ENCODE measurements around the gene DLX6.

DNA sequence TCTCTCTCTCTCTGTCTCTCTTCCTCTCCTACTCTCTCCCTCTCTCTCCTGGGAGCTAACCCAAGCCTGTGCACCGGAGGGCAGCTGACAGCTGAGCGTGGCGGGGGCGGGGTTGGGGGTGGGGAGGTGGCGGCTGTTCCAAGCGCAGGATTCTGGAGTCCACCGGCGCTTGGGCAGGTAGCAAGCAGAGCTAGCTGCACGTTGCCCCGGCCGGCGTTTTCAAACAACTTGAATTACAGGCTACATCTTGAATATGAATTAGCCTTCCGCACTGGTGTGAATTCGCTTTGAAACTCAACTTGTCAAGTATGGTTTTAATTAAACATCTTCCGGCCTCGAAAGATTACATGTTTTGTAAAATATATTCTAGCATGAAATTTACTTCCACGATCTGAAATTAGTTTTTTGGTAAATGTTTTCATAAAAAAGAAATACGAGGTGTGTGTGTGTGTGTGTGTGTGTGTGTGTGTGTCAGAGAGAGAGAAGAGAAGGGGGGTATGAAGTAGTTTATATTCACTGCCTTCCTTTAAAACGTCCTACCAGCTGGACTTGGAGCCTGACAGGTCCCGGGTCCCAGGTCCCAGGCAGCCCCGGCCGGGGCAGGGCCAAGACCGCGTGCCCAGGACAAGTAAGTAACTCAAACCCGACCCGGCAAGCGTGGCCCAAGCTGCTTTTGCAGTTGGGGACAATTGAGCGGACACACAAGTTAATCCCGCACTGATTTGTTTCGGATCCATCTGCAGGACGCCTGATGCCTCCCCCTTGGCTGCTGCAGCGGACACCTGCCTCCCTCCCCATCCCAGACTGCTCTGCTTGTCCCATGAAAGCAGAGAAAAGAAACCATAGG lies 9.0 kb upstream of the DLX6 start:
- no peak for TF ChIP-seq CTCF (conservative IDR thresholded peaks at IDR 0.05)
- no peak for TF ChIP-seq ZFX (IDR thresholded peaks at IDR 0.05)

Measured in C4-2B (cell line).